ENCODE data around the gene EXOC4. TPM values are rescaled to one million over a fixed set of nuclear protein-coding genes. Genes with fewer than 3 reads are reported as not detected.

EXOC4 gene
- polyA plus RNA-seq, 3 donors from 2014 or later, result 24.2 to 50.1 (median 30.1) TPM

DNA sequence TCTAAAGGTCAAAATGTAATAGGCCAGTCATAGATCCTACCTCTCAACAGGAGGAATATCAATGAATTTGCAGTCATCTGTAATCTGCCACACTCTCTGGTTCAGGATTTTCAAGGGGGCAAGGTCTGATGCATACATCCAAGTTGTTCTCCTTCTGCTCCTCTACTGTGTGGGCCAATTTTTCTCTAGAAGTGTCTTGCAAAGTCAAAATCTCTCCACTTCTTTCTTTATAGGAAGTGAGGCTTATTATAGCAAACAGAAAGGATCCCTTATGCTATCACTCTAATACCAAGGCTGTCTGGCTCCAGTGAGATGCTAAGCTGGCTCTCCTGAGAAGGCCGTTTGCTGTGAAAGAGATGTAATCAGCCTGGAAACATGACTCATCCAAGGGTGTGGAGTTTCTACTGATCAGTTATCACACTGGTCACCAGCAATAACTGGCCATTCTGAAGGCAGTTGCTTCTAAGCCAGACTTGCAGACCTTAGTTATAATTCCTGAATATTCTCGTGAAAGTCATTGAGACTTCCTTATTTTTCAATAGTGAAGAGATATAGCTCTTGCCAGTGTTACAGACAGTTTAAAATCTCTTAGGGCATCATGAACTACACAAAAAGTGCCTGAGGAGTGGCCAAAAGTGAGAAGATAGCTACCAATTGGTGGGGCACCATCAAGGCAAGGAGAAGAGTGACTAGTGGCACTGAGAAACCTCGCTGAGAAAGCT, 831.0 kb downstream of the EXOC4 start:
- Mint-ChIP-seq H3K9me3 (peaks cover 0 to 14% (median 8%) of the 10 kb centered on the region in 6 donors), H3K27ac (no peak overlapping the region), H3K36me3 (peaks cover 9 to 21% (median 11%) of the 10 kb centered on the region in 3 donors), H3K27me3 (ENCODE audit: low read depth in 3 of 3) (no peaks in the 10 kb centered on the region), H3K4me1 (no peaks in the 10 kb centered on the region), H3K4me3 (no peak overlapping the region)
- DNase-seq, result no peak

DNA sequence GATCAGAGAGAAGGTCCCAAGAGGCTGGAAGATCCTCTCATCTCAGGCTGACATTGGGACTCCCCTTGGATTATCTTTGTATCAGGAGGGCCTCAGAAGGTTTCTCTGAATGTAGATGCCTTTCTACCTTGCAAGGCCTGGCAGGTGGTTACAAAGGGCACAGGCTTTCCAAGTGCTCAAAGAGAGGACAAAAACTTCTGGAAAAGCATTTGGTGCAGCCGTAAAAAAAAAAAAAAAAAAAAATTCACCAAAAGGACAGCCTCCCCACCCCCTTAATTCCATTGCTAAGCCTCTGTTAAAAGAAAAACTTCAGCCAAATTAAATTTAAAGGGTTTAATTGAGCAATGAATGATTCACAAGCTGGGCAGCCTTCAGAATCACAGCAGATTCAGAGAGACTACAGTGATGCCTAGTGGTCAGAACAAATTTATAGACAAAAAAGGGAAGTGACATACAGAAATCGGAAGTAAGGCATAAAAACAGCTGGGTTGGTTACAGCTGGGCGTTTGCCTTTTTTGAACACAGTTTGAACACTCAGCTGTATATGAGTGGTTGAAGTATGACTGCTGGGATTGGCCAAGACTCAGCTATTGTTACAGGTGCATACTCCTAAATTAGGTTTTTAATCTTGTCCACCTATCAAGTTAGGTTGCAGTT, 831.7 kb downstream of the EXOC4 start:
- no peaks in the 10 kb centered on the region for H3K27me3 Mint-ChIP-seq (ENCODE audit: low read depth in 3 of 3)
- no peaks in the 10 kb centered on the region for H3K4me1 Mint-ChIP-seq
- no peak for DNase-seq
- no peak overlapping the region for H3K27ac Mint-ChIP-seq
- H3K4me3 Mint-ChIP-seq, result no peak overlapping the region
- H3K9me3 Mint-ChIP-seq, result peaks cover 3 to 21% (median 12%) of the 10 kb centered on the region in 6 donors
- H3K36me3 Mint-ChIP-seq, result peaks cover 14 to 24% (median 14%) of the 10 kb centered on the region in 3 donors

DNA sequence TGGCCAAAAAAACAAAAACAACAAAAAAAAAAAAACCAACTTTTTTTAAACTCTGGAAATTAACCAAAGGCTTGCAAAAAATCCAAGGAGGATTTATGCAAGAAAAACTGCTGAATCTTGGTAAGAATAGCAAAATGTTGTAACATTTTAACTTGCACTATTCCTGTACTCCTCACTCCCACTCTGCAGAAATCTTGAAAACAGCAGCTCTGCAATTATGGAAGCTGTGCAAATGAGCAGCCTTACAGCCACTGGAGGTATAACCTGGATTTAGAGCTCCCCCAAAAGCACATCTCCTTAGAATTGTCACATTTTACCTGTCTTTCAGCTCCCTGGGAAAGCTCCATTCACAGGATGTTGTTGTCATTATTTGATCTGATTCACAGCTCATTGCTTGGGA, 832.4 kb downstream of the EXOC4 start:
- peaks cover 3 to 28% (median 14%) of the 10 kb centered on the region in 6 donors for H3K9me3 Mint-ChIP-seq
- H3K4me1 Mint-ChIP-seq, result no peaks in the 10 kb centered on the region
- DNase-seq, result no peak
- H3K27ac Mint-ChIP-seq, result no peak overlapping the region
- H3K36me3 Mint-ChIP-seq, result peaks cover 14 to 24% (median 19%) of the 10 kb centered on the region in 3 donors
- H3K4me3 Mint-ChIP-seq, result no peak overlapping the region
- H3K27me3 Mint-ChIP-seq (ENCODE audit: low read depth in 3 of 3), result peaks cover 0 to 2% (median 0%) of the 10 kb centered on the region in 3 donors

DNA sequence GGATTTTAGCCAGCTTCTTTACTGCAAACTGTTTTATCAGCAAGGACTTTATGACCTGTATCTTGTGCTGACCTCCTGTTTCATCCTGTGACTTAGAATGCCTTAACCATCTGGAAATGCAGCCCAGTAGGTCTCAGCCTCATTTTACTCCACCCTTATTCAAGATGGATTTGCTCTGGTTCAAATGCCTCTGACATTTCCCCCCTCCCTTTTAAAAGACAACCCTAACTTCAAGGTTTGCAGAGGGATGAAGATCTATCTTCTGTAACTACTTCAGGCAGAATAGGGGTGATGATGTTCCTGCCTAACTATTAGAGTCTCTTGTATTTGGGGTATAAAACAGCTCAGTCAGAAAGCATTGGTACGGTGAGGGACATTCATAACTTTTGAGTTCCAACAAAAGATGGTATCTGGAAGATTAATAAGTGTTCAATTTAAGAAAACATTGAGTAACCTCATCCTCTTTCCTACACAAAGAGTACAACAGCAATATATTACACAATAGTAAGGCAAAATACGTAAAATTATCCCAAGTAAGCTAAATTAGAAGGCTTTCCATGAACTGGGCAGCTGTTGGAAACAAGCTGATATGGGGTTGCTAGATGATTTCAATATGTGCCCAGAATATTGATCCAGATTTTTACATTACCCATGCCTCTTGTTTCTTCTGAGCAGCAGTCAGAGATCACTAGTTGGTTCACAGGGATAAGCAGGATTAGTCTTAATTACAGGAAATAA, 834.3 kb downstream of the EXOC4 start:
- DNase-seq, result no peak
- no peaks in the 10 kb centered on the region for H3K4me1 Mint-ChIP-seq
- H3K36me3 Mint-ChIP-seq, result peaks cover 14 to 17% (median 15%) of the 10 kb centered on the region in 3 donors
- no peak overlapping the region for H3K4me3 Mint-ChIP-seq
- no peak overlapping the region for H3K27ac Mint-ChIP-seq
- H3K27me3 Mint-ChIP-seq (ENCODE audit: low read depth in 3 of 3), result peaks cover 0 to 2% (median 0%) of the 10 kb centered on the region in 3 donors
- peaks cover 3 to 39% (median 14%) of the 10 kb centered on the region in 6 donors for H3K9me3 Mint-ChIP-seq

DNA sequence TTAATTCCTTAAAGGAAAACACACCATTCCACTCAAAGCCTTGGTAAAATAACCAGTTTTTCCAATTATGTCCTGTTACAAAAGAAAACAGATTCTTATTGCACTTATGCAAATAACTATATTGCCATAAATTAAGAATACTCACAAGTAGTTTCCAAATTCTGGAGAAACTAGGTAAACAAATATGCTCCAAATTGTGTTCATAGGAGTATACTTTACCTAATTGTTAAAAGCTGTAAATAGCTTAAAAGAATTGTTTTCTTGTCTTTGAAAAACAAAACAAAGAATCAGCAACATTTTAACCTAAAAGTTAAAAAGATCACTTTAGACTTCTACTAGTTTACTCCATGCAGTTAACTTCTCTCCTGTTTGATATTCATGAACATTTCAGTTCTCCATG, 835.3 kb downstream of the EXOC4 start:
- H3K9me3 Mint-ChIP-seq, result peaks cover 6 to 47% (median 16%) of the 10 kb centered on the region in 6 donors
- DNase-seq, result no peak

DNA sequence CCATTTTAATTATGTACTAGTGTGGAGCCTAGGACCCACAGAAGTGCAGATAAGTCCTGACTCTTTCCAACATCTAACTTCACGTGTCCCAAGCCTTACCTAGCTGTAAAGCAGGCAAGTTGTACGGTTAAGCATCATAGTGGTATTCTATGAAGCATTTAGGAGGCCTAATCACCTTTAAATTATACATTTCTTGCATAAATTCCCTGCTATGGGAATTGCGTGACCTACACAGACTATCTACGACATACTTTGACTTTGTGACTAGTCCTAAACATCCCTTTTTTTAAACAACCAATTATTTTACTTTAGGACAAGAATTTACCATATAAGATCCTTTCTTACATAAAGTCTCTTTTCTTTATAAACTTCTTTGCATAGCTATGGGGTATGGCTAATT, 836.6 kb downstream of the EXOC4 start:
- H3K4me3 Mint-ChIP-seq, result no peak overlapping the region
- peaks cover 7 to 60% (median 23%) of the 10 kb centered on the region in 6 donors for H3K9me3 Mint-ChIP-seq
- H3K27ac Mint-ChIP-seq, result no peak overlapping the region
- H3K4me1 Mint-ChIP-seq, result no peaks in the 10 kb centered on the region
- peaks cover 0 to 2% (median 0%) of the 10 kb centered on the region in 3 donors for H3K27me3 Mint-ChIP-seq (ENCODE audit: low read depth in 3 of 3)
- peaks cover 14 to 24% (median 18%) of the 10 kb centered on the region in 3 donors for H3K36me3 Mint-ChIP-seq
- DNase-seq, result no peak

More for the DNA sequence above, 835.3 kb downstream of the EXOC4 start:
- Mint-ChIP-seq H3K36me3 (peaks cover 15 to 18% (median 17%) of the 10 kb centered on the region in 3 donors), H3K4me3 (no peak overlapping the region), H3K4me1 (no peaks in the 10 kb centered on the region), H3K27ac (no peak overlapping the region), H3K27me3 (ENCODE audit: low read depth in 3 of 3) (peaks cover 0 to 2% (median 0%) of the 10 kb centered on the region in 3 donors)

DNA sequence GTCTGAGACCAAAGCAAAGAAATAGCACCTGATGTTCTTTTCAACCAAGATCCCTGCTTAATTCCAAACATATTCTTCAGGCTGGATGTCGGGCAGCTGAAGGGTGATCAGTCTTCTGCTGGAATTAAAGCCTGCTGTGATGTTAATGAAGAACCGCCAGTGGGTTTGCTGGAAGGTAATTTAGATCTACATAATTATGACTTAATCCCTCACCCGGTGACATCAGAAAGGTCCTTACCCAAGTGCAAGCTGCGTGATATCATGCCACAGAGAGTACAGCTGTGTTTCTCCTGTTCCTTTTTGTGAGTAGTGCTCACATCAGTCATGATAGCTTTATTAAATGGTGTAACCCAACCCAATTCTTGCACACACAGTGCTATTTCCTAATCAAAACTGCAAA, 845.2 kb downstream of the EXOC4 start:
- Mint-ChIP-seq H3K27ac (no peak overlapping the region), H3K36me3 (peaks cover 3 to 9% (median 8%) of the 10 kb centered on the region in 3 donors), H3K27me3 (ENCODE audit: low read depth in 3 of 3) (no peaks in the 10 kb centered on the region), H3K9me3 (peaks cover 5 to 43% (median 19%) of the 10 kb centered on the region in 6 donors), H3K4me1 (no peaks in the 10 kb centered on the region), H3K4me3 (no peak overlapping the region)
- DNase-seq, result no peak

DNA sequence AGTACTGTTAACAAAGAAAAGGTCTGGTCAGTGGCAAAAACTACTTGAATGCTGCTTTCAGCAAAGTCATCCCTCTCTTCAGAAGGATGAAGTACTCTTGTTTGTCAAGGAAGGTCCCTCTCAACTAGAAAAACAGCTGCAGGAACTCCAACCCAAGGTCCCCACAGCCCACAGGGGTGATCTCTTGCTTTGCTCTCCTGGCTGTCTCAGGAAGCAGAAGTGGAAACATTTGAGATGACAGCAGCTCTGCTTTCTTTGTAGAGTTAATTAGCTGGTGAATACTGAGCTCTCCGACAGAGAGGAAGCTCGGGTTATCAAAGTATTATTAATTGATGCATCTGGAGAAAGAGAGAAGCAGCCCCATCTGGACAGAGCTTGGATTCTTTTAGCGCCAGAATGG, 848.8 kb downstream of the EXOC4 start:
- Mint-ChIP-seq H3K4me3 (no peak overlapping the region), H3K9me3 (peaks cover 0 to 10% (median 0%) of the 10 kb centered on the region in 6 donors), H3K27ac (no peak overlapping the region), H3K27me3 (ENCODE audit: low read depth in 3 of 3) (no peaks in the 10 kb centered on the region), H3K4me1 (no peaks in the 10 kb centered on the region), H3K36me3 (peaks cover 0 to 6% (median 3%) of the 10 kb centered on the region in 3 donors)
- no peak for DNase-seq

DNA sequence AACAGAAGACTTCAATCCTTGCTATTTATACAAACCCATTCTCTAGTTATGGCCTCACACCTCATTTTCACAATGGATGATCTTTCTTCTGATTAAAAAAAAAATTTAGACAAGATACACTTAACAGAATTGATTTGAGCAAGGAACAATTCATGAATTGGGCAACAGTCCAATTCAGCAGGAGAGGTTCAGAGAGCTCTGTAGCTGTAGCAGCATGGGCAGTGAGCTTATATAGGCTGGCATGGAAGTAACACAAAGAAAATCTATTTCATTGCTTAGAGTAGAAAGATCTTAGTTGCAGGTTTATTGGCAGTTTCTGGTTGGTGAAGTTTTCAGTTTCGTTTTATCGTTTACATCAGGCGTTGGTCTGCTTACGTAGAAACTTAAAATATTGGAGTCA, 851.3 kb downstream of the EXOC4 start:
- Mint-ChIP-seq H3K27ac (no peak overlapping the region), H3K9me3 (no peaks in the 10 kb centered on the region), H3K4me1 (no peaks in the 10 kb centered on the region), H3K36me3 (peaks cover 0 to 6% (median 3%) of the 10 kb centered on the region in 3 donors), H3K27me3 (ENCODE audit: low read depth in 3 of 3) (no peaks in the 10 kb centered on the region), H3K4me3 (no peak overlapping the region)
- no peak for DNase-seq

DNA sequence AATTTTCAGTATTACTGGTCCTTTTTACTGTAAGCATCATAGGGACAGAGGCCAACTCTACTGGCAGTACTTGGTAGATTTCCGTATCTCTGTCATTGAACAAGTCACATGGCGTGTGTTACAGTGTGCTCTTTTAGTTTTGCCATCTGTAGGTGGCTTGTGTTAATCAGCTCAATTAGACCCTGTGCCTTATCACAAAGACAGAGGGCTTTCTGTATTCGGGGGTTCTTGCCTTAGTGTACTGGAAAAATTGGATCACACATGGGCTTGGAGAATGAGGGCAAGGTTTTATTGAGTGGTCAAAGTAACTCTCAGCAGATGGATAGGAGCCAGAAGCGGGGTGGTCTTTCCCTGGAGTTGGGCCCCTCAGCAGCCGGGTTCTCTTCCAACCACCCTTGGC, 853.0 kb downstream of the EXOC4 start:
- Mint-ChIP-seq H3K9me3 (no peaks in the 10 kb centered on the region), H3K36me3 (no peaks in the 10 kb centered on the region), H3K4me1 (no peaks in the 10 kb centered on the region), H3K4me3 (no peak overlapping the region), H3K27ac (no peak overlapping the region), H3K27me3 (ENCODE audit: low read depth in 3 of 3) (peaks cover 0 to 2% (median 0%) of the 10 kb centered on the region in 3 donors)
- DNase-seq, result no peak

DNA sequence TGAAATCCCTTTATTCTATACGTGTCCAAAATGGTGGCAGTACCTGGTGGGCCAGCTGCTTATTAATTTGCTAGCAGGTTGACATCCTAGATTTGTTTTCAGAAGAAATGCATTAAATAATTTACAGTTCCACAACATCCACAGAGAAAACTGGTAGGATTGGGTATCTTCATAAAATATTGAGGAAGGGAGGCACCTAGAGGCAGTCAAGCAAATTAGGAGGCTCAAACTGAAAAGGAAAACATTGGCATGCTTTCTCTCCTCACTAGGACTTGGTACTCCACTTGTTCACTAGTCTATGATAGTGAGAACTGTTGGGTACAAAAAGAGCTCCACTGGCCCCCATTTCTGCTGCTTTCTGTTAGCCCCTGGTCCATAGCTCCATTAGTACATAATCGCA, 855.9 kb downstream of the EXOC4 start:
- no peak for DNase-seq
- H3K27ac Mint-ChIP-seq, result no peak overlapping the region
- H3K9me3 Mint-ChIP-seq, result no peaks in the 10 kb centered on the region
- peaks cover 0 to 2% (median 0%) of the 10 kb centered on the region in 3 donors for H3K27me3 Mint-ChIP-seq (ENCODE audit: low read depth in 3 of 3)
- peaks cover 0 to 7% (median 5%) of the 10 kb centered on the region in 3 donors for H3K36me3 Mint-ChIP-seq
- H3K4me1 Mint-ChIP-seq, result no peaks in the 10 kb centered on the region
- no peak overlapping the region for H3K4me3 Mint-ChIP-seq

DNA sequence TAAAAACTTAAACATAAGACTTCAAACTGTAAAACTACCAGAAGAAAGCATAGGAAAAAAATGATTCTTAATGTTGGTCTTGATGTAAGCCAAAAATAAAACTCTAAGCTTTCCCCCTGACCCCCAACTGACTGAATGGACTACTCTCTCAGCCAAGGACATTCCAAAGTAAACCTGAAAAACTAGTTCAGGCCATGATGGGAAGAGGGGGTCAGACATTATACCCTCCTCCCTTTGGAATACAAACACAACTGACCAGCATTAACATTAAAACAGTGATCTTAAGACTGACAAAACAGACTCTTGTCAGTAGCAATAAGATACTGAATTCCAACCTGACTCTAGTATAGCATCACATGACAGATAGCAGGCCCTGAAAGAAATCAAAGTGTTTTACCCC, 860.8 kb downstream of the EXOC4 start:
- peaks cover 0 to 3% (median 2%) of the 10 kb centered on the region in 3 donors for H3K27me3 Mint-ChIP-seq (ENCODE audit: low read depth in 3 of 3)
- H3K27ac Mint-ChIP-seq, result no peak overlapping the region
- no peak for DNase-seq
- H3K36me3 Mint-ChIP-seq, result peaks cover 0 to 9% (median 7%) of the 10 kb centered on the region in 3 donors
- H3K9me3 Mint-ChIP-seq, result no peaks in the 10 kb centered on the region
- H3K4me3 Mint-ChIP-seq, result no peak overlapping the region
- no peaks in the 10 kb centered on the region for H3K4me1 Mint-ChIP-seq

DNA sequence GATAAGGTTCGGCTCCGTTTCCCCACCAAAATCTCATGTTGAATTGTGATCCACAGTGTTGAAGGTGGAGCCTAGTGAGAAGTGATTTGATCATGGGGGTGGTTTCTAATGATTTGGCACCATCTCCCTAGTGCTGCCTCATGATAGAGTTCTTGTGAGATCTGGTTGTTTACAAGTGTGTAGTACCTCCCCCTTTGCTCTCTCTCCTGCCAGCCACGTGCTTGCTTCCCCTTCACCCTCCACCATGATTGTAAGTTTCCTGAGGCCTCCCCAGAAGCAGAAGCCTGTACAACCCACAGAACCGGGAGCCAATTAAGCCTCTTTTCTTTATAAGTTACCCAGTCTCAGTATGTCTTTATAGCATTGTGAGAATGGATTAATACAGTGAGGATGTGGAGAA, 862.1 kb downstream of the EXOC4 start:
- Mint-ChIP-seq H3K27me3 (ENCODE audit: low read depth in 3 of 3) (peaks cover 0 to 3% (median 0%) of the 10 kb centered on the region in 3 donors), H3K4me1 (no peaks in the 10 kb centered on the region), H3K4me3 (no peak overlapping the region), H3K27ac (no peak overlapping the region), H3K9me3 (no peaks in the 10 kb centered on the region), H3K36me3 (peaks cover 0 to 9% (median 7%) of the 10 kb centered on the region in 3 donors)
- no peak for DNase-seq

Data from immature natural killer cell (primary cell).